HFF-Myc (cell line): ENCODE data around the gene CAB39L.

Source experiments
- DNase-seq: peaks from one replicate; pipeline ENCODE4 v3.0.0-alpha.2; 2011; ENCODE audit warnings: low read depth; ENCODE audit errors: extremely low read depth
- H3K4me3 ChIP-seq: replicated peaks from 2 replicates; pipeline ENCODE4 v1.5.1; 2011; ENCODE audit warnings: low read depth, mild to moderate bottlenecking, control low read depth, low read length
- TF ChIP-seq, protein P1 (sequence below): IDR thresholded peaks from 2 replicates; pipeline ENCODE4 v1.5.1; 2012; ENCODE audit warnings: mild to moderate bottlenecking, low read depth, low read length, control low read depth; ENCODE audit errors: missing control alignments

The CAB39L gene

DNA sequence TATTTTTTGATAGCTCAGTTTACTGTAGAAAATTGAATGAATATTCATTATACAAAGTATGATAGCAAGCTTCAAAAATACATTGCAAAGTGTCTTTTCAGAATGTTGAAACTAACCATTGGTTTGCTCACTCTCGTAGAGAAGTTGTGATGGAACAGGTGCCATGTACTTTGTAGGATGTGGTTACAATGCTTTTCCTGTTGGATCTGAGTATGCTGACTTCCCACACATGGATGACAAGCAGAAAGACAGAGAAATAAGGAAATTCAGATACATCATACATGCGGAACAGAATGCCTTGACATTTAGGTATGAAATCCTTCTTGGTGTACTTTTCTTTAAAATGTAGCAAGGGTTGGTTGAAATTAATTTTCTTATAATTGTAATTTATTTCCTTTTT, 165.7 kb downstream of the CAB39L start:
- H3K4me3 ChIP-seq, result no peak overlapping the region
- TF ChIP-seq, protein P1, sequence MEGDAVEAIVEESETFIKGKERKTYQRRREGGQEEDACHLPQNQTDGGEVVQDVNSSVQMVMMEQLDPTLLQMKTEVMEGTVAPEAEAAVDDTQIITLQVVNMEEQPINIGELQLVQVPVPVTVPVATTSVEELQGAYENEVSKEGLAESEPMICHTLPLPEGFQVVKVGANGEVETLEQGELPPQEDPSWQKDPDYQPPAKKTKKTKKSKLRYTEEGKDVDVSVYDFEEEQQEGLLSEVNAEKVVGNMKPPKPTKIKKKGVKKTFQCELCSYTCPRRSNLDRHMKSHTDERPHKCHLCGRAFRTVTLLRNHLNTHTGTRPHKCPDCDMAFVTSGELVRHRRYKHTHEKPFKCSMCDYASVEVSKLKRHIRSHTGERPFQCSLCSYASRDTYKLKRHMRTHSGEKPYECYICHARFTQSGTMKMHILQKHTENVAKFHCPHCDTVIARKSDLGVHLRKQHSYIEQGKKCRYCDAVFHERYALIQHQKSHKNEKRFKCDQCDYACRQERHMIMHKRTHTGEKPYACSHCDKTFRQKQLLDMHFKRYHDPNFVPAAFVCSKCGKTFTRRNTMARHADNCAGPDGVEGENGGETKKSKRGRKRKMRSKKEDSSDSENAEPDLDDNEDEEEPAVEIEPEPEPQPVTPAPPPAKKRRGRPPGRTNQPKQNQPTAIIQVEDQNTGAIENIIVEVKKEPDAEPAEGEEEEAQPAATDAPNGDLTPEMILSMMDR, result no peak
- no peak for DNase-seq

DNA sequence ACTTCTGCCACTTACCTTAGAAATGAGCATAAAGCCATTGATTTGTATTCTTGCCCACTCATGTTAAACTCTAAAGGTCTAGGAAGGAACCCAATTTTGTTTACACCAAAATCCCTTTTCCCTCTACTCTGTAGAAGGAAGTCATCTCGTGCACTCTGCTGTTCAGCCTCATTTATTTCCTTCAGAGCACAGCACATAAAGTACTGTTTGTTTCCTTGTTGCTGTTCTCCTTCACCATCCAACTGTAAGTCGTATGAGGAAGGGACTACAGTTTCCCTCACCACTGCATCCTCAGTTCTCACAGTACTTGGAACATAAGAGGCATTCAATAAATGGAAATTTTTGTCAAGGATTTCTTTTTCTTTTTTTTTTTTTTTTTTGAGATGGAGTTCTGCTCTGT, 171.6 kb downstream of the CAB39L start:
- no peak overlapping the region for H3K4me3 ChIP-seq
- DNase-seq, result no peak
- TF ChIP-seq, protein P1, result no peak

DNA sequence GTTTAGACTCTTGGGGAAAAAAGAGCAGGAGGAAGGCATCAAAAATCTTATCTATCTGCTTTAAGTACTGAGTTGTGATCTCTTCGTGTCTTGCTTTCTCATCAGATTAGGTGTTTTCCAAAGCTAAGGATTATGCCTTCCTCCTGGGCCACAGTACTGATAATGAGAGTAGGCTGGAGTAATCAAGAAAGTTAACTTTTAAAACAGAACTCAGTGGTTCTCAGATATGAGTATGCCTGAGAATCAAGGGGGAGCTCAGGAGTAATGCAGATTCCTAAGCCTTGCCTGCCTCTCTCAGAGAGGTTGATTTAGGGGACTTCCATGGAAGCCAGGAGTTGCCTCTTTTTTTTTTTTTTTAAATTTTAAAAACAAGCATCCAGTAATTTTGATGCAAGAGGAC, 172.6 kb downstream of the CAB39L start:
- H3K4me3 ChIP-seq, result no peak overlapping the region
- TF ChIP-seq, protein P1, result no peak
- no peak for DNase-seq

DNA sequence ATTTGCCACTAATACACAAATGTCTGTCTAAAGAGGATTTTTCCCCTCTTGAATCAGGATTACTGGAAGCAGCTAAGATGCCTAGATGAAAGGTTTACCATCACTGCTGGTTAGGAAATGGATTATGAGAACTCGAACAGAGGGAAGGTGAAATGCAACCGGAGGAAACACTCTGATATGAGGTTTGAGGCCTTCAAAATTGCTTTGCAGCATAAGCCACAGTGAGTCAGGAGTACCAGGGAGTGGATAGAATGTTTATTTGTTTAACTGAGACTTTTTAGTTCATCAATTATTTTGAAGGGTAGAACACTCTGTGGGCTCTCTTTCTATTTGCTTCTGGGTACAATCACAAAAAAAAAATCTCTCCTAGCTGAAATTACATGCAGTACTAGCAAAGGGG, 178.0 kb downstream of the CAB39L start:
- DNase-seq, result no peak
- no peak overlapping the region for H3K4me3 ChIP-seq
- TF ChIP-seq, protein P1, result no peak

DNA sequence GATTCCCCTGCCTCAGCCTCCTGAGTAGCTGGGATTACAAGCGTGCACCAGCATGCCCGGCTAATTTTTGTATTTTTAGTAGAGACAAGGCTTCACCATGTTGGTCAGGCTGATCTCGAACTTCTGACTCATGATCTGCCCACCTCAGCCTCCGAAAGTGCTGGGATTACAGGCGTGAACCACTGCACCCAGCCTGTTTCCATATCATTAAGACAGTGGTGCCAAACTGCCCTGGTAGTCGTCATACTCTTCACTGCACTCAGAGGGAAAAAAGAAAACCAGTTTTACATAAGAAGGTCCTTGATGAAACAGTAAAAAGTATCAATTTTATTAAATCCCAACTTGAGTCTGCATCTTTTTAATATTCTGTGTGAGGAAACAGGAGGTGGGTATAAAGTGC, 181.2 kb downstream of the CAB39L start:
- TF ChIP-seq, protein P1, result no peak
- DNase-seq, result no peak
- no peak overlapping the region for H3K4me3 ChIP-seq

DNA sequence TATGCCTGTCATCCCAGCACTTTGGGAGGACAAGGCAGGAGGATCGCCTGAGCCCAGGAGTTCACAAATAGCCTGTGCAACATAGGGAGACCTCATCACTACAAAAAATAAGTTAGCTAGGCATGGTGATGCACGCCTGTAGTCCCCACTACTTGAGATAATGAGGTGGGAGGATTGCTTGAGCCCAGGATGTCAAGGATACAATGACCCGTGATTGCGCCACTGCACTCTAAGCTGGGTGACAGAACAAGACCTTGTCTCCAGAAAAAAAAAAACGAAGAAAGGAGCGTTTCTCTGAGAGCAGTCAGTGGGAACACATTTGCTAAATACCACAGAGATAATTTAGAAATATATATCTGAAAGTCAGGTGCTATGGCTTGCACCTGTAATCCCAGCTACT, 184.3 kb downstream of the CAB39L start:
- TF ChIP-seq, protein P1, result no peak
- no peak for DNase-seq
- H3K4me3 ChIP-seq, result no peak overlapping the region
